ENCODE results near the gene TP53AIP1. TPM values are rescaled to one million over a fixed set of nuclear protein-coding genes. Genes with fewer than 3 reads are reported as not detected.

Gene TP53AIP1
- total RNA-seq, 1 experiment from 2014 or later = not detected

- Histone ChIP-seq H3K36me3 (no peaks in the 10 kb centered on the region), H3K4me1 (replicated peaks) (peaks cover 3% of the 10 kb centered on the region; the same call in 1 of the 2 replicates), H3K9me3 (replicated peaks) (no peaks in the 10 kb centered on the region), H3K27me3 (replicated peaks) (peaks cover 17% of the 10 kb centered on the region), H3K27ac (no peak overlapping the region), H3K4me3 (no peak overlapping the region)
- DNase-seq (ENCODE audit: low read depth in 1 of 2, low spot score in 2 of 2) = no peak
Observed at GRCh38 chr11:128891913-128892398, 50.7 kb downstream of the TP53AIP1 start.

DNA sequence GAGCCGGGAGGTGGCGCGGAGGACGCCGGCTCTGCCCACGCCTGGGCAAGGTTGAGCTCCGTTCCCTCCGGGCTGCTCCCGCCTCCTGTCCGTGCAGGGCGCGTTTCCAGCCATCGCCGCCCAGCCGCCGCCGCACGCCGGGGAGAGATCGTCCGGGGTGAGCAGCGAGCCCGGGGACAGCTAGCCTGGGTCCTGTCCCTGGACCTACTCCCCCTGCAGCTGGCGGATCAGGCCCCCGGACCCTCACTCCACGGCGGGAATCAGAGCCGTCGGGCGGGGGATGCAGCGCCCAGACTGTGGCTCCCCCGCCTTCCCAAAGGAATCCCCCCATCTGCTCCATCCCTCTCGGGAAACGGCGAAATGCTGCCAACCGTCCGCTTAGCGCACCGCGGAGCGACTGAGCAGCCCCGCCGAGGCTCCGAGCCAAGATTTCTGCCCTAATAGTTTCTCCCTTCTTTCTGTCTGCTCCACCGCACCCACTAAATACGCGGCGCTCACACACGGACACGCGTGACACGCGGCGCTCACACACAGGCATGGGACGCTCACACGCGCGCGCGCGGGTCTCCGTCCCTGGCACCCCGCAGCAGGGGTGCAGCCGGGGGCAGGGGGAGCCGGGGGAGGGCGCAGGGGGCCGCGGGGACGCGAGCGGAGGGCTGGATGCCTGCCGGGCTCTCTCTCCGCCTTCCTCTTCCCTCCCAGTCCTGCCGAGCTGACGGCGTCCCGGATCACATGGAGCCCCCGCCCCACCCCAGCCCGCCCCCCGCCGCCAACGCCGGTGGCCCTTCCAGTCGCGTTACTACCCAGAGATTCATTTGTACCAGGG lies 51.9 kb downstream of the TP53AIP1 start, which contains the start of gene KCNJ5:
TSS of gene KCNJ5 (plus strand) at position 814 of the 826 bp plus-strand sequence. CDS start 19,918 bp downstream, outside the sequence.
- no peak within 1 kb of the TSS for H3K27ac ChIP-seq
- H3K4me3 ChIP-seq = no peak within 1 kb of the TSS
- H3K27me3 ChIP-seq (replicated peaks) = peaks cover 17% of the 10 kb centered on the region
- DNase-seq (ENCODE audit: low read depth in 1 of 2, low spot score in 2 of 2) = no peak
- H3K9me3 ChIP-seq (replicated peaks) = no peaks in the 10 kb centered on the region
- peaks cover 3% of the 10 kb centered on the region; the same call in 1 of the 2 replicates for H3K4me1 ChIP-seq (replicated peaks)
- no peaks in the 10 kb centered on the region for H3K36me3 ChIP-seq

DNA sequence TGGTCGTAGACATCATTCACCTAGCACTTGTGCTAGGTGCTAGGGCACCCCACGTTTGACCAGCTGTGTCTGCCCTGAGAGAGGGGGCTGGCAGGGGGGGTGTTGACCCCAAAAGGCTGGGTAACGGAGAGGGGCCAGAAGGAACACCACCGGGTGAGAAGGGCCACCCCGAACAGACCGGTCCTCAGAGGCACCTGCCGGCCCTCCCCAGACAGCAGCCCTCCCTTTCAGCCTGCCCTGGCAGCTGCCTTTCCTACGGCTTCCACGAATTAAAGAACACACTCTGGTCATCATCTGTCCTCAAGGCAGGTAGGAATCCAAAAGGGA lies 52.5 kb downstream of the TP53AIP1 start:
- no peak overlapping the region for H3K4me3 ChIP-seq
- peaks cover 17% of the 10 kb centered on the region for H3K27me3 ChIP-seq (replicated peaks)
- no peaks in the 10 kb centered on the region for H3K9me3 ChIP-seq (replicated peaks)
- peaks cover 3% of the 10 kb centered on the region; the same call in 1 of the 2 replicates for H3K4me1 ChIP-seq (replicated peaks)
- H3K36me3 ChIP-seq = no peaks in the 10 kb centered on the region
- no peak for DNase-seq (ENCODE audit: low read depth in 1 of 2, low spot score in 2 of 2)
- no peak overlapping the region for H3K27ac ChIP-seq

GRCh38 chr11:128889657-128890213 lies 52.9 kb downstream of the TP53AIP1 start:
- no peak for DNase-seq (ENCODE audit: low read depth in 1 of 2, low spot score in 2 of 2)
- no peaks in the 10 kb centered on the region for H3K36me3 ChIP-seq
- peaks cover 3% of the 10 kb centered on the region; the same call in 1 of the 2 replicates for H3K4me1 ChIP-seq (replicated peaks)
- H3K27me3 ChIP-seq (replicated peaks) = peaks cover 17% of the 10 kb centered on the region
- no peaks in the 10 kb centered on the region for H3K9me3 ChIP-seq (replicated peaks)
- no peak overlapping the region for H3K4me3 ChIP-seq
- no peak overlapping the region for H3K27ac ChIP-seq

DNA sequence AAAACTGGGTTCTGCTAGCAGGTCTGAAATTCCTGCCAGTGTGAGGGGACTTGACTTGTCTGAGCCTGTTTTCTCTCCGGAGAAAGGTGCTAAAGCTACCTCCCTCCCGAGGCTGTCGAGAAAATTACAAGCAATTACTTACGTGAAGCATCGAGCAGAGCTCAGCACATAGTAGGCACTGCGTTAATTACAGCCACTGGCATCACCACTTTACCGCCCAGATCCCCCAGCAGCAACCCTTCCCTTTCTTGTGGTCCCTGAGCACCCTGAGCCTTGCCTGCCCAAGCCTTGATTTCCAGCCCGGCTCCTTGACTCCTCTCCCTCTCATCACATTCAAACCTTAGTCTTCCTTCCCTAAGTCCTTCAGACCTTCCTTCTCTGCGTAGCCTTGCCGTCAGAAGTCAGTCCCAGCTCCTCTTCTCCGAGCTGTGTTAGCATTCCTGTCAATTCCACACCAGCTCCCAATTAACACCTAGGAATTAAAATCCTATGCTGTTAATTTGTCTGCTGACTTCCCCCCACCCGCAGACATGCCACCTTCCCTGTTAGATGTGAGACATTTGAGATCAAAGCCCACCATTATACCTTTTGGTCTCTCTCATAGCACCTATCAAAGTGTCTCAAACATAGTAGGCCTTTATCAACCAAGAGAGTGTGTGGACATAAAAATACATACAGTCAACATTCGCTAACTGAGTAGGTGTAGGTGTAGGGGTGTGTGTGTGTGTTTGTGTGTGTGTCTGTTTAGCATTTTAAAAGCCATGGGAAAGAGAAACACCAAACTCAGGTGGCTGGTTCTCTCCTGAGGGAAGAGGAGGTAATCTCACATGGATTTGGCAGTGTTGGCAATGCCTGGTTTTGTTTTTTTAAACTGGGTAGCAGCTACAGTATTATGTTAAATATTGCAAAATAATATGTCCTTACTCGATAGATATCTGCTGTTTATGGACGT lies 54.4 kb downstream of the TP53AIP1 start:
- no peaks in the 10 kb centered on the region for H3K36me3 ChIP-seq
- DNase-seq (ENCODE audit: low read depth in 1 of 2, low spot score in 2 of 2) = no peak
- H3K27me3 ChIP-seq (replicated peaks) = peaks cover 17% of the 10 kb centered on the region
- no peak overlapping the region for H3K4me3 ChIP-seq
- no peaks in the 10 kb centered on the region for H3K9me3 ChIP-seq (replicated peaks)
- no peak overlapping the region for H3K27ac ChIP-seq
- peaks cover 3% of the 10 kb centered on the region; the same call in 1 of the 2 replicates for H3K4me1 ChIP-seq (replicated peaks)

DNA sequence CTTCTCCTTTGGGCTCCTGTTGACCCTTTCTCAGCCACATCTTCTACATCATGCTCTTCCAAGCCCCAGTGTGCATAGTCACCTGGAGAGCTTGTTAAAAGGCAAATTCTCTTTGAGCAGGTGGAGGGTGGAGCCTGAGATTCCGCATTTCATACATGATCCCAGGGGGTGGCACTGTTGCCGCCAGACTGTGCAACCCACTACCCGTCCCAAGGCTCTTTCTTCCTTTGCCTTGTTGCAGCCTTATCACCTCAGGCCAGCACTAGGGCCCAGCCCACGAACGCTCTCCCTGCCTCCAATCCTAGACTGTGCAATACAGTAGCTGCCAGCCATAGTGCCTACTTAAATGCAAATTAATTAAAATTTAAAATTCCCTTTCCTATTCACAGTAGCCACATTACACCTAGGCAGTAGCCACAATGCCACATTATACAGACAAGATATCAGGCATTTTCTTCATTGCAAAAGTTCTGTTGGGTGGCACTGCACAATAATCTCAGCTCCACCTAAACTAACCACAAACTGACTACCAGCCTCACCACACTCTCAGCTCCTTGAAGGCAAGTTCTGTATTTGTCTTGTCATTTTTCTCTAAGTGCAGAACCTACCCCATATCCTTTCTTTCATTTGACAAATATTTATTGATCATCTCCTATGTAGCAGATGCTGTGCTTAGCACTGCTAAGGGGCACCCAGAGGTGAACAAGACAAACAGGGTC lies 56.1 kb downstream of the TP53AIP1 start:
- Histone ChIP-seq H3K4me3 (no peak overlapping the region), H3K4me1 (replicated peaks) (peaks cover 3% of the 10 kb centered on the region; the same call in 1 of the 2 replicates), H3K27me3 (replicated peaks) (peaks cover 17% of the 10 kb centered on the region), H3K9me3 (replicated peaks) (no peaks in the 10 kb centered on the region), H3K27ac (no peak overlapping the region), H3K36me3 (no peaks in the 10 kb centered on the region)
- DNase-seq (ENCODE audit: low read depth in 1 of 2, low spot score in 2 of 2) = no peak

Other genes with a start within 250 kb of the TP53AIP1 start
- 8.4 and 10.7 TPM in 2 replicates for gene FLI1, start 248.8 kb downstream of the TP53AIP1 start, total RNA-seq (2014; rRNA removed; shearing (Covaris generic))
- not detected in 2 replicates for gene KCNJ1, start 75.6 kb downstream of the TP53AIP1 start, total RNA-seq (2014; rRNA removed; shearing (Covaris generic))
- gene KCNJ5, start 51.5 kb downstream of the TP53AIP1 start, total RNA-seq (2014; rRNA removed; shearing (Covaris generic)) = not detected in 2 replicates
- gene ARHGAP32, start 249.5 kb upstream of the TP53AIP1 start, total RNA-seq (2014; rRNA removed; shearing (Covaris generic)) = 2.1 and 3.3 TPM in 2 replicates